Measurements from ENCODE around the gene KLHL25.

DNA sequence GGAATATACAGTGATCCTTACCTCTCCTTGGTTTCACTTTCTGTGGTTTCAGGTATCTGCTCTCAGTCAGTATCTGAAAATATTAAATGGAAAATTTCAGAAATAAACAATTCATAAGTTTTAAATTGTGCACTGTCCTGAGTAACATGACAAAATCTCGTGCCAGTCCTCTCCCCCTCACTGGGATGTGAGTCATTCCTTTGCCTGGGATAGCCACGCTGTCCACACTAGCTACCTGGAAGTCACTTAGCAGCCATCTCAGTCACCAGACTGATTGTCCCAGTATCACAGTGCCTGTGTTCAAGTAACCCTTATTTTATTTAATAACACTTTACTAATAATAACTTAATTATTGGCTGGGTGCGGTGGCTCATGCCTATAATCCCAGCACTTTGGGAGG is 15.3 kb upstream of the KLHL25 start:
- TF ChIP-seq POLR2A (IDR thresholded peaks at IDR 0.05) = no peak
- TF ChIP-seq, protein P1, sequence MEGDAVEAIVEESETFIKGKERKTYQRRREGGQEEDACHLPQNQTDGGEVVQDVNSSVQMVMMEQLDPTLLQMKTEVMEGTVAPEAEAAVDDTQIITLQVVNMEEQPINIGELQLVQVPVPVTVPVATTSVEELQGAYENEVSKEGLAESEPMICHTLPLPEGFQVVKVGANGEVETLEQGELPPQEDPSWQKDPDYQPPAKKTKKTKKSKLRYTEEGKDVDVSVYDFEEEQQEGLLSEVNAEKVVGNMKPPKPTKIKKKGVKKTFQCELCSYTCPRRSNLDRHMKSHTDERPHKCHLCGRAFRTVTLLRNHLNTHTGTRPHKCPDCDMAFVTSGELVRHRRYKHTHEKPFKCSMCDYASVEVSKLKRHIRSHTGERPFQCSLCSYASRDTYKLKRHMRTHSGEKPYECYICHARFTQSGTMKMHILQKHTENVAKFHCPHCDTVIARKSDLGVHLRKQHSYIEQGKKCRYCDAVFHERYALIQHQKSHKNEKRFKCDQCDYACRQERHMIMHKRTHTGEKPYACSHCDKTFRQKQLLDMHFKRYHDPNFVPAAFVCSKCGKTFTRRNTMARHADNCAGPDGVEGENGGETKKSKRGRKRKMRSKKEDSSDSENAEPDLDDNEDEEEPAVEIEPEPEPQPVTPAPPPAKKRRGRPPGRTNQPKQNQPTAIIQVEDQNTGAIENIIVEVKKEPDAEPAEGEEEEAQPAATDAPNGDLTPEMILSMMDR (IDR thresholded peaks at IDR 0.05) = no peak
